Astrocyte (in vitro differentiated cells and primary cell): ENCODE measurements around the gene PSD4. TPM values are rescaled to one million over a fixed set of nuclear protein-coding genes. Genes with fewer than 3 reads are reported as not detected.
A peak's percentile ranks its signal among the peaks of the same experiment; 100 is the strongest.

Source experiments
- DNase-seq: peaks from one replicate; pipeline ENCODE4 v3.0.0-alpha.2; 2010; ENCODE audit warnings: low read depth
- FAIRE-seq: peaks from 2 replicates; lab custom pipeline; 2011; peaks lifted over from hg19 to GRCh38; lab: Jason Lieb, UNC
- H2AFZ ChIP-seq: 2 replicates; pipeline ENCODE4 v1.6.0; 2012; ENCODE audit warnings: low read depth, low read length, inconsistent platforms
- H3K27ac ChIP-seq: 2 replicates; pipeline ENCODE4 v1.5.1; 2011; ENCODE audit warnings: low read depth, low read length, inconsistent platforms
- H3K27me3 ChIP-seq: 2 replicates; pipeline ENCODE4 v1.6.0; 2011; ENCODE audit warnings: low read length, inconsistent platforms; ENCODE audit not compliant: insufficient read depth
- H3K36me3 ChIP-seq: 2 replicates; pipeline ENCODE4 v1.5.1; 2011; ENCODE audit warnings: low read length, inconsistent platforms; ENCODE audit not compliant: insufficient read depth
- H3K4me1 ChIP-seq: 2 replicates; pipeline ENCODE4 v1.5.1; 2011; ENCODE audit warnings: low read length, inconsistent platforms; ENCODE audit not compliant: insufficient read depth
- H3K4me2 ChIP-seq: 2 replicates; pipeline ENCODE4 v1.6.0; 2012; ENCODE audit warnings: low read length, inconsistent platforms
- H3K4me3 ChIP-seq: 2 replicates; pipeline ENCODE4 v1.5.1; 2011; ENCODE audit warnings: low read depth, mild to moderate bottlenecking, low read length, inconsistent platforms; ENCODE audit not compliant: insufficient read depth
- H3K79me2 ChIP-seq: 2 replicates; pipeline ENCODE4 v1.6.0; 2012; ENCODE audit warnings: mild to moderate bottlenecking, low read length, inconsistent platforms; ENCODE audit not compliant: insufficient read depth
- H3K9ac ChIP-seq: 2 replicates; pipeline ENCODE4 v1.6.0; 2012; ENCODE audit warnings: mild to moderate bottlenecking, low read length, inconsistent platforms
- H3K9me3 ChIP-seq: 2 replicates; pipeline ENCODE4 v1.5.1; 2012; ENCODE audit warnings: low read depth, mild to moderate bottlenecking, low read length, inconsistent platforms; ENCODE audit not compliant: insufficient read depth
- H4K20me1 ChIP-seq: 2 replicates; pipeline ENCODE4 v1.6.0; 2012; ENCODE audit warnings: low read length, inconsistent platforms; ENCODE audit not compliant: insufficient read depth
- H3K27ac Mint-ChIP-seq: one replicate; pipeline ENCODE4 v1.8.0; 2021; ENCODE audit warnings: mild to moderate bottlenecking, mixed read lengths; ENCODE audit not compliant: unreplicated experiment
- H3K27me3 Mint-ChIP-seq: one replicate; pipeline ENCODE4 v1.8.0; 2021; ENCODE audit warnings: low read depth, mixed read lengths; ENCODE audit not compliant: unreplicated experiment
- H3K36me3 Mint-ChIP-seq: one replicate; pipeline ENCODE4 v1.8.0; 2021; ENCODE audit warnings: low read depth, mixed read lengths; ENCODE audit not compliant: unreplicated experiment
- H3K4me1 Mint-ChIP-seq: one replicate; pipeline ENCODE4 v1.8.0; 2021; ENCODE audit warnings: low read depth, mixed read lengths; ENCODE audit not compliant: unreplicated experiment
- H3K4me3 Mint-ChIP-seq: one replicate; pipeline ENCODE4 v1.8.0; 2021; ENCODE audit warnings: mild to moderate bottlenecking, moderate library complexity, mixed read lengths; ENCODE audit not compliant: unreplicated experiment
- H3K9me3 Mint-ChIP-seq: one replicate; pipeline ENCODE4 v1.8.0; 2021; ENCODE audit warnings: mild to moderate bottlenecking, mixed read lengths; ENCODE audit not compliant: unreplicated experiment
- CTCF ChIP-seq: IDR thresholded peaks from 2 replicates; pipeline ENCODE4 v1.5.1; 2011; ENCODE audit warnings: low read depth, mild to moderate bottlenecking, inconsistent platforms, low read length, moderate library complexity; ENCODE audit not compliant: insufficient read depth
- EZH2 ChIP-seq: IDR thresholded peaks from 2 replicates; pipeline ENCODE4 v1.6.1; 2012; ENCODE audit warnings: mild to moderate bottlenecking, low read length, inconsistent platforms; ENCODE audit not compliant: insufficient read depth
- total RNA-seq: library from RNA; stranded (reverse); gene quantifications from 2 replicates; pipeline ENCODE4 v1.2.1, GENCODE V29; 2021

The PSD4 gene
- total RNA-seq, 1 donor from 2014 or later = 4.0 TPM

- Histone ChIP-seq H4K20me1 (no peaks in the 10 kb centered on the region), H3K27me3 (no peaks in the 10 kb centered on the region), H3K4me3 (no peak overlapping the region), H3K79me2 (no peaks in the 10 kb centered on the region), H3K9me3 (no peaks in the 10 kb centered on the region), H2AFZ (peak overlapping the region; percentile 28), H3K36me3 (no peaks in the 10 kb centered on the region), H3K4me1 (peaks cover 29% of the 10 kb centered on the region), H3K27ac (no peak overlapping the region), H3K4me2 (peak overlapping the region; percentile 14), H3K9ac (no peak overlapping the region)
- Mint-ChIP-seq H3K27me3 (peaks cover 2% of the 10 kb centered on the region), H3K36me3 (peaks cover 2% of the 10 kb centered on the region), H3K9me3 (peaks cover 5% of the 10 kb centered on the region), H3K4me1 (peaks cover 19% of the 10 kb centered on the region), H3K27ac (peak overlapping the region; percentile 5), H3K4me3 (no peak overlapping the region)
- no peak for FAIRE-seq
- no peak for TF ChIP-seq EZH2
- no peak for TF ChIP-seq CTCF
- DNase-seq = no peak
These were observed 43.2 kb downstream of the PSD4 start for GRCh38 chr2:113216891-113217454.

- Histone ChIP-seq H3K4me1 (peaks cover 25% of the 10 kb centered on the region), H4K20me1 (no peaks in the 10 kb centered on the region), H3K9ac (no peak overlapping the region), H3K27ac (peak overlapping the region; percentile 29), H2AFZ (peak overlapping the region; percentile 28), H3K9me3 (no peaks in the 10 kb centered on the region), H3K4me2 (peak overlapping the region; percentile 38), H3K36me3 (no peaks in the 10 kb centered on the region), H3K4me3 (no peak overlapping the region), H3K79me2 (no peaks in the 10 kb centered on the region), H3K27me3 (no peaks in the 10 kb centered on the region)
- peaks cover 5% of the 10 kb centered on the region for H3K9me3 Mint-ChIP-seq
- FAIRE-seq = no peak
- H3K36me3 Mint-ChIP-seq = peaks cover 2% of the 10 kb centered on the region
- no peak overlapping the region for H3K4me3 Mint-ChIP-seq
- H3K27ac Mint-ChIP-seq = no peak overlapping the region
- TF ChIP-seq EZH2 (no peak), CTCF (no peak)
- peaks cover 16% of the 10 kb centered on the region for H3K4me1 Mint-ChIP-seq
- DNase-seq = no peak
- H3K27me3 Mint-ChIP-seq = peaks cover 2% of the 10 kb centered on the region
These were observed 43.9 kb downstream of the PSD4 start for GRCh38 chr2:113217455-113218282.
